RWPE1 (cell line): Measurements from ENCODE around the gene SVOPL.

ENCODE experiments used
- CTCF ChIA-PET: fragments of 350-600 bp; sonication (Branson Sonifier 250); formaldehyde crosslinking; extraction: SDS; loops from one replicate; lab custom pipeline; 2021; lab: Yijun Ruan, JAX
- POLR2A ChIA-PET: fragments of 400-600 bp; formaldehyde crosslinking; extraction: SDS; loops from one replicate; lab custom pipeline; 2020; ENCODE audit warnings: antibody characterized with exemption; ENCODE audit not compliant: low non-redundant PET; lab: Yijun Ruan, JAX
- DNase-seq: peaks from one replicate; pipeline ENCODE4 v3.0.0; 2012; ENCODE audit warnings: low spot score
- H3K27ac ChIP-seq: fragments of 450-650 bp; 2 replicates; pipeline ENCODE4 v1.5.1; 2017
- CTCF ChIP-seq: fragments of 450-650 bp; conservative IDR thresholded peaks from 2 replicates; pipeline ENCODE4 v1.5.1; 2017; ENCODE audit warnings: low read depth, mild to moderate bottlenecking

The SVOPL gene

GRCh38 chr7:138618933-138619332 lies 82.2 kb downstream of the SVOPL start:
- no peak overlapping the region for H3K27ac ChIP-seq
- DNase-seq: no peak
- TF ChIP-seq CTCF: no peak
- CTCF ChIA-PET: no interaction called here
- POLR2A ChIA-PET: no interaction called here

- TF ChIP-seq CTCF: no peak
- POLR2A ChIA-PET: no interaction called here
- H3K27ac ChIP-seq: no peak overlapping the region
- no peak for DNase-seq
- CTCF ChIA-PET: no interaction called here
Measured at GRCh38 chr7:138618506-138618905, 82.7 kb downstream of the SVOPL start.

GRCh38 chr7:138616085-138616484 lies 85.1 kb downstream of the SVOPL start:
- ChIA-PET CTCF (no interaction called here), POLR2A (no interaction called here)
- H3K27ac ChIP-seq: no peak overlapping the region
- TF ChIP-seq CTCF: no peak
- no peak for DNase-seq

GRCh38 chr7:138613630-138614029 lies 87.5 kb downstream of the SVOPL start:
- ChIA-PET CTCF (no interaction called here), POLR2A (no interaction called here)
- no peak for DNase-seq
- TF ChIP-seq CTCF: no peak
- no peak overlapping the region for H3K27ac ChIP-seq

GRCh38 chr7:138610671-138611170 lies 90.4 kb downstream of the SVOPL start:
- DNase-seq: no peak
- H3K27ac ChIP-seq: no peak overlapping the region
- CTCF ChIA-PET: no interaction called here
- POLR2A ChIA-PET: no interaction called here
- TF ChIP-seq CTCF: no peak

GRCh38 chr7:138608275-138608674 lies 92.9 kb downstream of the SVOPL start:
- CTCF ChIA-PET: no interaction called here
- DNase-seq: no peak
- POLR2A ChIA-PET: no interaction called here
- no peak overlapping the region for H3K27ac ChIP-seq
- TF ChIP-seq CTCF: no peak
